OCI-LY1 (cell line): ENCODE data around the gene HEG1.

Experiments
- EZH2 ChIP-seq: fragments of 200-600 bp; sonication (generic), shearing (Covaris generic); IDR thresholded peaks from 2 replicates; pipeline ENCODE4 v1.8.0; 2017; ENCODE audit warnings: borderline replicate concordance, mixed run types, mild to moderate bottlenecking, antibody characterized with exemption, low read length, moderate library complexity, mixed read lengths
- TF ChIP-seq, protein P1 (sequence below): fragments of 200-600 bp; sonication (generic), shearing (Covaris generic); IDR thresholded peaks from 2 replicates; pipeline ENCODE4 v1.5.1; 2017; ENCODE audit warnings: mild to moderate bottlenecking, antibody characterized with exemption, low read length, moderate library complexity, mixed read lengths

DNA sequence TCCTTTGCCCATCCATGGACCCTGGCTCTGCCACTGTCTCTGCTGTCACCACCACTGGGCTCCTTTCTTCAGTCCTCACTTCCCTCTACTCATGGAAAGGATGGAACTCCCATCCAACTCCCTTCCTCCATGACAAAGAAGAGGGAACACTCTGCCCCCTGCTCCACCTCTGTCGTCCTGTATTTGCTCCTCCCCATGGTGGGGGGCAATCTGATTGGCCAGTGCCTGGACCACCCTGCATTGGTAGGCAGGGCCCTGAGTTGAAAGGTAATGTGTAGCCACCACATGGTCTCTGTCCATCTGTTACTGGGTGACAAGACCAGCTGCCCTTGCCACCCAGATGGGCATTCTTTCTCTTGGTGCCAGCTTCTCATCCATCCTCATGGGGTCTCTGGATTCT, 20.7 kb upstream of the HEG1 start:
- TF ChIP-seq, protein P1, sequence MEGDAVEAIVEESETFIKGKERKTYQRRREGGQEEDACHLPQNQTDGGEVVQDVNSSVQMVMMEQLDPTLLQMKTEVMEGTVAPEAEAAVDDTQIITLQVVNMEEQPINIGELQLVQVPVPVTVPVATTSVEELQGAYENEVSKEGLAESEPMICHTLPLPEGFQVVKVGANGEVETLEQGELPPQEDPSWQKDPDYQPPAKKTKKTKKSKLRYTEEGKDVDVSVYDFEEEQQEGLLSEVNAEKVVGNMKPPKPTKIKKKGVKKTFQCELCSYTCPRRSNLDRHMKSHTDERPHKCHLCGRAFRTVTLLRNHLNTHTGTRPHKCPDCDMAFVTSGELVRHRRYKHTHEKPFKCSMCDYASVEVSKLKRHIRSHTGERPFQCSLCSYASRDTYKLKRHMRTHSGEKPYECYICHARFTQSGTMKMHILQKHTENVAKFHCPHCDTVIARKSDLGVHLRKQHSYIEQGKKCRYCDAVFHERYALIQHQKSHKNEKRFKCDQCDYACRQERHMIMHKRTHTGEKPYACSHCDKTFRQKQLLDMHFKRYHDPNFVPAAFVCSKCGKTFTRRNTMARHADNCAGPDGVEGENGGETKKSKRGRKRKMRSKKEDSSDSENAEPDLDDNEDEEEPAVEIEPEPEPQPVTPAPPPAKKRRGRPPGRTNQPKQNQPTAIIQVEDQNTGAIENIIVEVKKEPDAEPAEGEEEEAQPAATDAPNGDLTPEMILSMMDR = no peak
- TF ChIP-seq EZH2 = no peak
